D341Med (cell line): ENCODE data around the gene FAM170B.

Source experiments
- DNase-seq: peaks from one replicate; pipeline ENCODE4 v3.0.0; 2012; ENCODE audit warnings: low spot score

FAM170B gene

DNA sequence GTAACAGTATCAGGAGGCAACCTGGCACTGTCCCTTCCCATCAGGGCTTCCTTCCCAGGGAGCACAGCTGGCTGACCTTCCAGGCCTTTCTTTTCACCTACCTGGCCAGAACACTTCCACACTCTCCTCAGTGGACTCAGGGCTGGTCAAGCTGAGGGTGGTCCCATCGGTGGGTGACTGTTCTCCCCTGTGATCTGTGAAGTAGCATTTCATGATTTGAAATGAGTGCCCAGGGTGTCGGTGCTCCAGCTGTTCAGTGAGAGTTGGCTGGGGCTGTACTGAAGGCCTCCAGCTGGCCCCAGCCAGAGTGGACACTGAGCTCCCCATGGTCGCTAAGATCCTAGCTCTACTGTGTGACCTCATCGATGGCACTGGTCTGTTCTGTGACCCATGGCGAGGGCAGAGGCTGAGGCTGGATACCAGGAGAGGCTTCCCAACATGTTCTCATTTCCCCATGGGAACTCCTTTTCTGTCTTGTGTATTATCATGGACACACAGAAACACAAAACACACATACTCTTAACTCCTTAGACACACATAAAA, at the start of gene FAM170B:
FAM170B (minus strand) TSS at position 316 of the 543 bp plus-strand sequence; CDS start at position 213, 103 bp downstream.
- DNase-seq = no peak

- no peak for DNase-seq
Observed at GRCh38 chr10:49182776-49183175, 49.0 kb upstream of the FAM170B start.

DNA sequence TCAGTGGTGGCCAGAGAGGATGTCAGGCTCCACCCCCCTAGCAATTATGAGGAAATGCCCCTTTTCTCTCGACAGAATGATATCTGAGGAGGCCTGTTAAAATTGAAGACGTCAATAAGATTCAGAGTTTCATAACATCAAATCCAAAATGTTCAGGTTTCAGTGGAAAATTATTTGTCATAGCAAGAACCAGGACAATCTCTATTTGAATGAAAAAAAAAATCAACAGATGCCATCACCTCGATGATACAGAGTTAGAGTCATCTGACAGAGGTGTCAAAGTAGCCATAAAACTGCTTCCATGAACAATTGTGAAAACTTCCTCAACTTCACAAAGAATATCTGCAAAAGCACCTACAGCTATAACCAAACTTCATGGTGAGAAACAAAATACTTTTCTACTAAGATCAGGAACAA, 46.6 kb upstream of the FAM170B start:
- DNase-seq = no peak

GRCh38 chr10:49179699-49180443, 46.0 kb upstream of the FAM170B start:
- DNase-seq = no peak

- DNase-seq = no peak
Observed at GRCh38 chr10:49178489-49179471, 45.0 kb upstream of the FAM170B start.

DNA sequence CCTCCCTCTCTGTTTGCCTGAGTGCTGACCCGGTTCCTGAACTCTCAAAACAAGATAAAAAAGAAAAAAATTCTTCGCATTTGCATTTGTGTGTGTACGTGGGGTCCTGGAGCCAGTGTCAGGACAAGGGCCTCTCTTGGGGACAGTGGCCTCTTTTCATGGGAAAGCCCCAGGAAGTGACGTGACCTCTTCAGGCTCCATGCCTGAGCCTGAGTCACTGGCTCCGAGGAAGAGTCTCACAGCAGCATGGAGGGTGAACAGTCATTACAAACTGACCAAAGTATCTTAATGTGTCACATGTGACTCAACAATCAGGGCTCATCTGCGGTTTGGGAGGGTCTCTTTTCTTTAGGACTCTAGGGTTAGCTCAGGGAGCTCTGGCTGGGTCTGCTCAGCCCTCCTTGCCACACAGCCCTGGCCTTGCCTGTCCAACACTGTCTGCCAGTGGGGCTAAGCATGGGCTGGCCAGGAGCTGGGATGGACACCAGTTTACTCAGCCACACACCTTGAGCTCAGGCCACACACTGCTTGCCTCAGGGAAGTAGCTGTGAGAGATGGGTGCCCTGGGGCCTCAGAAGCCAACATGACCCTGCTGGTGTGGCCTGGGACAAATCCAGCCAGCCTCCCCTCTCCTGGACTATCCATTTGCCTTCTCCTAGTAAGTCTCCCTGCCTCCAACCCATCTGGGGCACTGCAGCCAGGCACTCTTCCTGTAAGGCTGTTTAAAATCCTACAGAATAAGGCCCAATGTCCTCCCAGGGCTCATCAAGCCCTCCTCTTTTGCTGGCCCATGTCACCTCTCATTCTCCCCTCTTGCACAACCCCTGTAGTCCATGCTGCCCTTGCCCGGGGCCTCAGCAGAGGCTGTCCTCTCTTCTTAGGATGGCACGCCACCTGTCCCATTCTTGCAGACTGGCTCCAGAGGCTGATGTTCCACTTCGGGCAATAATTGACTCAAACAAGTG, 43.9 kb upstream of the FAM170B start:
- no peak for DNase-seq

DNA sequence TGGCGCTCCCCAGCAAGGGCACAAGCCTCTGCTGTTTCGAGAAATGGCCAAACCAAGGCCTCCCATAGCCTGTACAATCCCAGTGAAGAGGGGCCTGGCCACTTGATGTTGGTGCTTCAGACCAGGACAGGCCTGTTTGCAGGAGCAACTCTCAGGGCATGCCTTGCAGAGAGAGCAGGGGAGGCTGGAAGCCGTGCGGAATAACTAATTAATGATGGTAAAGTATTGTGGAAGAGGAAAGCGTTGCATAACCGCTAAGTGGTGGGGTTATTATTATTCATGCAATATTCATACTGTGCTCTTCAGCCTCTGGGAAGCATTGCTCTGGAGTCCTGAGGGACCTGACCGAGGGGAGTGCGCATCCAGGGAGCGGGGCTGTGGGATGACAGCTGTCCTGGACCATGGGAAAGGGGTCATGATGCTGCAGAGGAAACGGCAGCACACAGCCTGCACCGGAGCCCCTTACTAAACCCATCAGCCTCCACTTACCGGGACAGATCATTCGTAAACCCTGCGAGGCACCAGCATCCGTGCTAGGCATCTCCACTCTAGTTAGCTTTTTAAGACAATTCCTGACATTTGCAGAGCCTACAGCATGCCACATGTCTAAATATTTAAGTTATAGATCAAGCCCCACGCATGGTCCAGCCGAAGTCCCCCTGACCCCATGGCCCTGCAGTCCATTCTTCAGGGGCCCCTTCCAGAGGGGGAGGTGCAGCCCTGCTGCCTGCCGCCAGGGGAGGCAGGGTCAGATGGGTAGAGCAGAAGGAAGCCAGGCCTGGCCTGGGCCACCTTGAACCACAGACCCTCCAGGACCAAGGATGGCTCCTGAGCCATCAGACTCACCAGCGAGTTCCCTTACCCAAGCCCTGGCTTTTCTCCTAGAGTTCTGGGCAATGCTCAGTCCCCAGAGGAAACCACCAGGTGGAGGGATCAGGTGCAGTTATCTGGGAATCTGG, 42.8 kb upstream of the FAM170B start:
- no peak for DNase-seq

GRCh38 chr10:49175587-49176309, 41.9 kb upstream of the FAM170B start:
- DNase-seq = no peak

DNA sequence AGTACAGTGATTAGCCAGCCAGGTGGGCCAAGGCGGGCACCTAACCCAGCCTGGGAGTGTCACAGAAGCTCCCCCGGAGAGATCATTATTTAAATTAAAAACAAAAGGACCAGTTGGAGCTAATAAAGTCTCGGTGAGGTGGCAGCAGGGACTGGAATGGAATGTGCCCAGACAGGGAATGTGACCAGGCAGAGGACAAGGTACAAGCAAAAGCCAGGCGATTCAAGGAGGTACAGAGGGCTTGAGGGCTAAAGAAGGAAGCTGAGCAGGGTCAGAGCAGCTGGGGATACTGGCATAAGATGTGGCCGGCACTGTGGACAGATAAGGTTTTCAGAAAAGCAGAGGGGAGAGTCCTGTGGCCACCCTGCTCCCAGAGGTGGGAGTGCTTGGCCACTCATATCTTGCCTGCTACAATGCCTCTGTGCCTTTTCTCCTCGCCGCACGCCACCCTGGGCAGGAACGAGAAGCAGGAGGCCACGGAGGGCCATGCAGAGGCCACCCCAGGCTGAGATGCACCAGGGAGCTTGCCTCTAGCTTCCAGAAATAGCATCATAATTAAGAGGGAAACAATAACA, 41.2 kb upstream of the FAM170B start:
- DNase-seq = no peak

DNA sequence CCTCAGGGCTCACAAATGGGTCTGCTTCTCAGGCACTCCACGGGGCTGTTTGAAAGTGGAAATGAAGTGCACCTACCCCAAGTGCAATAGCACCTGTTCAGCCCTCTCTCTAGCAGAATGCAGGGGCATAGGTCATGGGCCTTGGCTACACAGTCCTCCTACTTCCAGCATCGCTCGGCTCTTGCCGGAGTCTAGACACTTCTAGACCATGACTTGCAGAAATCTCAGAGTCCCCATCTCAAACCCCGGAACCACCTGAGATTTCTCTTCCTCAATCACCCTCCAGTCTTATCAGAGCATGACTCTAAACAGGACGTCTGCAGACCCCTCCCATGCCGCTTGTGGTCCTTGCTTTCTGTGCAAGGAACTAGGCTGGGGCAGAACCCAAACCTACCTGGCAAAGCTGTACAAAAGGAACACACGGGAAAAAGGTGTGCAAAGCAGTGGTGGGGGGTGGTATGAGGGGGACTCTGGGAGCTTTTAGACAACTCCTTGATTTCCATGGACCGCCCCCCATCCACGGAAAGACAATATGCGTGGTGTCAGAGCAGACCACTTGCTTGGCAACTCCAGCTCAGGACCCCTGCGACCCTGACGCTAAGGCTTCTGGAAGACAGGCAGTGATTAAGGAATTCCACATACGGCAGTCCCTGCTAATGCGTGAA, 40.6 kb upstream of the FAM170B start:
- DNase-seq = no peak

- DNase-seq = no peak
Observed at GRCh38 chr10:49173853-49174252, 40.0 kb upstream of the FAM170B start.

- no peak for DNase-seq
Observed at GRCh38 chr10:49173201-49173772, 39.5 kb upstream of the FAM170B start.

DNA sequence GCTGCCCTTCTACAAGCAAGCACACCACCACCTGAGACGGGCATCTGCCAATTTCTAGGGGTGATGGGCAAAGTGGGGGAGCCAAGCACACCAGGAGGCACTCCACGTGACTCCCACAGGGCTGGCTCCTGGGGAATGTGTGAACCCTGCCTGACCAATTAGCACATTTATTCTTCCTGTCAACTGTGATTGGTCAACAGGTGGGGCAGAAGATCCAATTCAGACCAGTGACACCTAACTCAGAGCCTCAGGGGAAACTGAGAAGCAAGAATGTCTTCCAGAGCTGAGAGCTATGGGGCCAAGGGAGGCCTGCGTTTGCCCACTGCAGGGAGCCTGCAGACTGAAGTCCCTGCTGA, 38.9 kb upstream of the FAM170B start:
- DNase-seq = no peak

GRCh38 chr10:49172061-49172776, 38.4 kb upstream of the FAM170B start:
- peak; percentile 6 for DNase-seq

DNA sequence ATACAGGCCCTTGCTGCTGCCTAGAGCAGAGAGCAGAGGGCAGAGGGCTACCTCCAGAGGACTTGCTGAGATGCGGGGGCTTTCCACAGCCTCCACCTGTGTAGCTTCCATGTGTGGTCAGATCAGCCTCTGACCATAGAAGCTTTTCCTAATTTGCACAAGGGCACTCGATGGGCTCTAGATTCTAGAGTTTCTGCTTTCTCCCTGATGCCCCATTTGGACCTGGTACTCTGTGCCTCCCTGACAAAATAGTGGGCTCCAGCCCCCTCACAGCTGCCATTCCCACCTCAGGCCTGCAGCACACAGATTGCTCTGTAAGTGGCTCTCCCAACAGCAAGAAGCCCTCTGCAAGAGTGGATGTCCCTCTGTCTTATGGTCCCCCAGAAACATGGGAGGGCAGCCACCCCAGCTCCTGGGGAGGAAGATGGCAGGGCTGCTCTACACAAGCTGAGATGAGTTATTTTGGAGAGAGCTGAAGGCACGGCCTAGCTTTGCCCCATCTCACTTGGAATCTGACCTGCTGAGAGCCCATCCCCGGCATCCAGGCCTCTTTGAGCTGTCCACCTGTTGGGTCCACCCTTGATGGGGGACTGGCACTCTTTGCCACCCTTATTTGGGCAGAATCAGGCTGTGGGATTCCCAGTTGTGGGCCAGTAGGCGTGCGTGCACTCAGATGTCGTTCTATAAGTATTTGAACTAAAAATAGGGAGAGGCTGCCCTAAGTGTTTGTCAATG, 37.7 kb upstream of the FAM170B start:
- no peak for DNase-seq

- no peak for DNase-seq
Observed at GRCh38 chr10:49170632-49171325, 37.0 kb upstream of the FAM170B start.
